ENCODE data around the gene IGSF23. TPM values are rescaled to one million over a fixed set of nuclear protein-coding genes. Genes with fewer than 3 reads are reported as not detected.

The IGSF23 gene
- total and polyA plus RNA-seq, 2 experiments from 2014 or later, result not detected

DNA sequence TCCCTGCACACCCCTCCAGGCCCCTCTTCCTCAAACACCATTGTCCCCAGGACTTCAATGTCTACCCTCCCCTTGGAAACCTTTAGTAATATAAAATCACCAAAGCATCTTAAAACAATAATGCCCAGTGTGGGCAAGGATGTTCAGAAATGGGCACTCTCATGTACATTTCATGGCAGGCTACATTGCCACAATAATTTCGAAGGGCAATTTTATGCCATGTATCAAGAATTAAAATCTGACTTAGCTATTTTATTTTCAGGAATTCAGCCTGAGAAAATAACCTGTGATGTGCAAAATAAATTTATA lies 35.8 kb upstream of the IGSF23 start (continued):
- TF ChIP-seq, protein P1, sequence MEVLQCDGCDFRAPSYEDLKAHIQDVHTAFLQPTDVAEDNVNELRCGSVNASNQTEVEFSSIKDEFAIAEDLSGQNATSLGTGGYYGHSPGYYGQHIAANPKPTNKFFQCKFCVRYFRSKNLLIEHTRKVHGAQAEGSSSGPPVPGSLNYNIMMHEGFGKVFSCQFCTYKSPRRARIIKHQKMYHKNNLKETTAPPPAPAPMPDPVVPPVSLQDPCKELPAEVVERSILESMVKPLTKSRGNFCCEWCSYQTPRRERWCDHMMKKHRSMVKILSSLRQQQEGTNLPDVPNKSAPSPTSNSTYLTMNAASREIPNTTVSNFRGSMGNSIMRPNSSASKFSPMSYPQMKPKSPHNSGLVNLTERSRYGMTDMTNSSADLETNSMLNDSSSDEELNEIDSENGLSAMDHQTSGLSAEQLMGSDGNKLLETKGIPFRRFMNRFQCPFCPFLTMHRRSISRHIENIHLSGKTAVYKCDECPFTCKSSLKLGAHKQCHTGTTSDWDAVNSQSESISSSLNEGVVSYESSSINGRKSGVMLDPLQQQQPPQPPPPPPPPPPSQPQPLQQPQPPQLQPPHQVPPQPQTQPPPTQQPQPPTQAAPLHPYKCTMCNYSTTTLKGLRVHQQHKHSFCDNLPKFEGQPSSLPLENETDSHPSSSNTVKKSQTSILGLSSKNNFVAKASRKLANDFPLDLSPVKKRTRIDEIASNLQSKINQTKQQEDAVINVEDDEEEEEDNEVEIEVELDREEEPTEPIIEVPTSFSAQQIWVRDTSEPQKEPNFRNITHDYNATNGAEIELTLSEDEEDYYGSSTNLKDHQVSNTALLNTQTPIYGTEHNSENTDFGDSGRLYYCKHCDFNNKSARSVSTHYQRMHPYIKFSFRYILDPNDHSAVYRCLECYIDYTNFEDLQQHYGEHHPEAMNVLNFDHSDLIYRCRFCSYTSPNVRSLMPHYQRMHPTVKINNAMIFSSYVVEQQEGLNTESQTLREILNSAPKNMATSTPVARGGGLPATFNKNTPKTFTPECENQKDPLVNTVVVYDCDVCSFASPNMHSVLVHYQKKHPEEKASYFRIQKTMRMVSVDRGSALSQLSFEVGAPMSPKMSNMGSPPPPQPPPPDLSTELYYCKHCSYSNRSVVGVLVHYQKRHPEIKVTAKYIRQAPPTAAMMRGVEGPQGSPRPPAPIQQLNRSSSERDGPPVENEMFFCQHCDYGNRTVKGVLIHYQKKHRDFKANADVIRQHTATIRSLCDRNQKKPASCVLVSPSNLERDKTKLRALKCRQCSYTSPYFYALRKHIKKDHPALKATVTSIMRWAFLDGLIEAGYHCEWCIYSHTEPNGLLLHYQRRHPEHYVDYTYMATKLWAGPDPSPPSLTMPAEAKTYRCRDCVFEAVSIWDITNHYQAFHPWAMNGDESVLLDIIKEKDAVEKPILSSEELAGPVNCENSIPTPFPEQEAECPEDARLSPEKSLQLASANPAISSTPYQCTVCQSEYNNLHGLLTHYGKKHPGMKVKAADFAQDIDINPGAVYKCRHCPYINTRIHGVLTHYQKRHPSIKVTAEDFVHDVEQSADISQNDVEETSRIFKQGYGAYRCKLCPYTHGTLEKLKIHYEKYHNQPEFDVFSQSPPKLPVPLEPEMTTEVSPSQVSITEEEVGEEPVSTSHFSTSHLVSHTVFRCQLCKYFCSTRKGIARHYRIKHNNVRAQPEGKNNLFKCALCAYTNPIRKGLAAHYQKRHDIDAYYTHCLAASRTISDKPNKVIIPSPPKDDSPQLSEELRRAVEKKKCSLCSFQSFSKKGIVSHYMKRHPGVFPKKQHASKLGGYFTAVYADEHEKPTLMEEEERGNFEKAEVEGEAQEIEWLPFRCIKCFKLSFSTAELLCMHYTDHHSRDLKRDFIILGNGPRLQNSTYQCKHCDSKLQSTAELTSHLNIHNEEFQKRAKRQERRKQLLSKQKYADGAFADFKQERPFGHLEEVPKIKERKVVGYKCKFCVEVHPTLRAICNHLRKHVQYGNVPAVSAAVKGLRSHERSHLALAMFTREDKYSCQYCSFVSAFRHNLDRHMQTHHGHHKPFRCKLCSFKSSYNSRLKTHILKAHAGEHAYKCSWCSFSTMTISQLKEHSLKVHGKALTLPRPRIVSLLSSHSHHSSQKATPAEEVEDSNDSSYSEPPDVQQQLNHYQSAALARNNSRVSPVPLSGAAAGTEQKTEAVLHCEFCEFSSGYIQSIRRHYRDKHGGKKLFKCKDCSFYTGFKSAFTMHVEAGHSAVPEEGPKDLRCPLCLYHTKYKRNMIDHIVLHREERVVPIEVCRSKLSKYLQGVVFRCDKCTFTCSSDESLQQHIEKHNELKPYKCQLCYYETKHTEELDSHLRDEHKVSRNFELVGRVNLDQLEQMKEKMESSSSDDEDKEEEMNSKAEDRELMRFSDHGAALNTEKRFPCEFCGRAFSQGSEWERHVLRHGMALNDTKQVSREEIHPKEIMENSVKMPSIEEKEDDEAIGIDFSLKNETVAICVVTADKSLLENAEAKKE (CRISPR knock-in tag; IDR thresholded peaks at IDR 0.05), result no peak
- TF ChIP-seq NANOG (IDR thresholded peaks at IDR 0.05; ENCODE audit: borderline replicate concordance), result no peak
- no peak for TF ChIP-seq ZNF331 (CRISPR knock-in tag; IDR thresholded peaks at IDR 0.05; ENCODE audit: low read depth)
- TF ChIP-seq, protein P2, sequence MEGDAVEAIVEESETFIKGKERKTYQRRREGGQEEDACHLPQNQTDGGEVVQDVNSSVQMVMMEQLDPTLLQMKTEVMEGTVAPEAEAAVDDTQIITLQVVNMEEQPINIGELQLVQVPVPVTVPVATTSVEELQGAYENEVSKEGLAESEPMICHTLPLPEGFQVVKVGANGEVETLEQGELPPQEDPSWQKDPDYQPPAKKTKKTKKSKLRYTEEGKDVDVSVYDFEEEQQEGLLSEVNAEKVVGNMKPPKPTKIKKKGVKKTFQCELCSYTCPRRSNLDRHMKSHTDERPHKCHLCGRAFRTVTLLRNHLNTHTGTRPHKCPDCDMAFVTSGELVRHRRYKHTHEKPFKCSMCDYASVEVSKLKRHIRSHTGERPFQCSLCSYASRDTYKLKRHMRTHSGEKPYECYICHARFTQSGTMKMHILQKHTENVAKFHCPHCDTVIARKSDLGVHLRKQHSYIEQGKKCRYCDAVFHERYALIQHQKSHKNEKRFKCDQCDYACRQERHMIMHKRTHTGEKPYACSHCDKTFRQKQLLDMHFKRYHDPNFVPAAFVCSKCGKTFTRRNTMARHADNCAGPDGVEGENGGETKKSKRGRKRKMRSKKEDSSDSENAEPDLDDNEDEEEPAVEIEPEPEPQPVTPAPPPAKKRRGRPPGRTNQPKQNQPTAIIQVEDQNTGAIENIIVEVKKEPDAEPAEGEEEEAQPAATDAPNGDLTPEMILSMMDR (conservative IDR thresholded peaks at IDR 0.05; ENCODE audit: low read depth in 2 of 2), result no peak

DNA sequence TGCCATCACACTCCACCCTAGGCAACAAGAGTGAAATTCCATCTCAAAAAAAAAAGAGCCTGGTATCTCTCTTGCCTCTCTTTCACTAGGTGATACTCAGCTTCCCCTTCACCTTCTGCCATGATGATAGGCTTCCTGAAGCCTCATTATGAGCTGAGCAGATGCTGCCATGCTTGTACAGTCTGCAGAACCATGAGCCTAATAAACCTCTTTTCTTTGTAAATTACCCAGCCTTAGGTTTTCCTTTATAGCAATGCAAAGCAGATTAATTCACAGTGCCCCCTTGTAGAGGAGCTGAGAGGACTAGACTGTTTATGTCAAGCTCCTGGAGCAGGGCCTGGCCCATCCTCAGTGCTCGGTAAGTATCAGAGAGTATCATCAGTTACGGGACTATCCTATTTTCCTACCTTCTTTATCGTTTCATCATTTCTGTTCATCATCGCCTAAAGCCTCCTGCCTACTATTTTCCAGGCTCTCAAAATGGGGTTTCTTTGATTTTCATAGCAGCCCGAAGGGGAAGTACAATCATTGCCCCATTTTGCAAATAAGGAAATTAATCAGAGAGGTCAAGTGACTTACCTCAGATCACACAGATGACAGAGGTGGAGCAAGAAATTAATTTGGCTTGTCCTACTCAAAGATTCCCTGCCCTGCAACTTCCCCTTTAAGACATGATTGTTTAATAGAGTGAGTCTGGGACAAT lies 33.5 kb upstream of the IGSF23 start:
- Histone ChIP-seq H3F3A (replicated peaks; ENCODE audit: low read depth) (no peaks in the 10 kb centered on the region), H3K79me2 (replicated peaks; ENCODE audit: insufficient read depth) (no peaks in the 10 kb centered on the region), H3K27me3 (ENCODE audit: insufficient read depth) (no peaks in the 10 kb centered on the region), H4K20me1 (replicated peaks; ENCODE audit: insufficient read depth) (no peaks in the 10 kb centered on the region), H3K36me3 (ENCODE audit: insufficient read depth) (no peaks in the 10 kb centered on the region), H3K4me3 (no peak overlapping the region), H3K4me2 (no peak overlapping the region), H3K9me2 (ENCODE audit: insufficient read depth) (no peaks in the 10 kb centered on the region), H3K27ac (ENCODE audit: low read depth) (no peak overlapping the region), H2AFZ (no peak overlapping the region), H3K4me1 (ENCODE audit: insufficient read depth) (no peaks in the 10 kb centered on the region)
- DNase-seq (ENCODE audit: low spot score), result no peak
- Mint-ChIP-seq H3K4me1 (0 out of 3 replicates have a peak, but pooled peaks cover 1% of the 10 kb centered on the region), H3K27me3 (ENCODE audit: insufficient read depth, low read depth, poor library complexity) (peaks cover 14% of the 10 kb centered on the region), H3K4me3 (no peak overlapping the region), H3K9me3 (peaks cover 3% of the 10 kb centered on the region; the same call in 1 of the 3 replicates), H3K36me3 (ENCODE audit: low read depth) (no peaks in the 10 kb centered on the region; the same call in 2 of the 3 replicates), H3K27ac (no peak overlapping the region)
- no peak for ATAC-seq
- TF ChIP-seq EZH2 (IDR thresholded peaks at IDR 0.05; ENCODE audit: low read depth, unreplicated experiment), result no peak
- TF ChIP-seq, protein P1 (CRISPR knock-in tag; IDR thresholded peaks at IDR 0.05), result no peak
- no peak for TF ChIP-seq EZH2phosphoT487 (IDR thresholded peaks at IDR 0.05; ENCODE audit: unreplicated experiment)
- TF ChIP-seq STAT1 (IDR thresholded peaks at IDR 0.05; ENCODE audit: unreplicated experiment), result no peak

Data from GM23338 (cell line).